ENCODE measurements around the gene PUS7.

DNA sequence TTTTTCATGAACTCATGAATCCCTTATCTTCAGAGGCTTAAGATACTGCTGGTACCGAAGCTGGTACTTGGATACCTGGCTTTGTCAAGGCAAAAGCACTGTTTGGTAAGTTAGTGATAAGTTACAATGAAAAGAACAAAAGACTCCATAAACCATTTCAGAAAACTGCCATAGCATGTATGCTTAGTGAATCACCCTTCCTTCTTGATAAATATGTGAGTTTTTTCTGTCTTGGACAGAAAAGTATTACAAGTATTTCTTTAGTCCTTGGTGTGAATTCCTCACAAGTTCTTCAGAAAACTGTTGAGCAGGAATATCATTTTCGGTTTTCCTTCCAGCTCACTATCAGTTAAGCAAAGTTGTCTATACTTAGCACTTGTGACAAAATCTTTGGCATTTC, 25.6 kb downstream of the PUS7 start:
- TF ChIP-seq TCF7L2 (IDR thresholded peaks at IDR 0.05; ENCODE audit: borderline replicate concordance, extremely low read depth, insufficient read depth, insufficient read length) (no peak), POLR2A (IDR thresholded peaks at IDR 0.05; ENCODE audit: borderline replicate concordance, extremely low read depth, insufficient read depth, insufficient read length) (no peak), POLR2AphosphoS5 (IDR thresholded peaks at IDR 0.05; ENCODE audit: low read depth, low read length) (no peak), CBX3 (IDR thresholded peaks at IDR 0.05; ENCODE audit: low read depth) (no peak), SP1 (IDR thresholded peaks at IDR 0.05; ENCODE audit: low read depth) (no peak), EZH2 (IDR thresholded peaks at IDR 0.05) (no peak), ZNF274 (IDR thresholded peaks at IDR 0.05; ENCODE audit: low read depth, low read length) (no peak), RAD21 (IDR thresholded peaks at IDR 0.05; ENCODE audit: low read depth) (no peak), YY1 (IDR thresholded peaks at IDR 0.05; ENCODE audit: extremely low read depth, insufficient replicate concordance, low read depth, low read length) (no peak), JUND (IDR thresholded peaks at IDR 0.05) (no peak), FOSL1 (IDR thresholded peaks at IDR 0.05; ENCODE audit: low read depth) (no peak)
- TF ChIP-seq, protein P1, sequence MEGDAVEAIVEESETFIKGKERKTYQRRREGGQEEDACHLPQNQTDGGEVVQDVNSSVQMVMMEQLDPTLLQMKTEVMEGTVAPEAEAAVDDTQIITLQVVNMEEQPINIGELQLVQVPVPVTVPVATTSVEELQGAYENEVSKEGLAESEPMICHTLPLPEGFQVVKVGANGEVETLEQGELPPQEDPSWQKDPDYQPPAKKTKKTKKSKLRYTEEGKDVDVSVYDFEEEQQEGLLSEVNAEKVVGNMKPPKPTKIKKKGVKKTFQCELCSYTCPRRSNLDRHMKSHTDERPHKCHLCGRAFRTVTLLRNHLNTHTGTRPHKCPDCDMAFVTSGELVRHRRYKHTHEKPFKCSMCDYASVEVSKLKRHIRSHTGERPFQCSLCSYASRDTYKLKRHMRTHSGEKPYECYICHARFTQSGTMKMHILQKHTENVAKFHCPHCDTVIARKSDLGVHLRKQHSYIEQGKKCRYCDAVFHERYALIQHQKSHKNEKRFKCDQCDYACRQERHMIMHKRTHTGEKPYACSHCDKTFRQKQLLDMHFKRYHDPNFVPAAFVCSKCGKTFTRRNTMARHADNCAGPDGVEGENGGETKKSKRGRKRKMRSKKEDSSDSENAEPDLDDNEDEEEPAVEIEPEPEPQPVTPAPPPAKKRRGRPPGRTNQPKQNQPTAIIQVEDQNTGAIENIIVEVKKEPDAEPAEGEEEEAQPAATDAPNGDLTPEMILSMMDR (IDR thresholded peaks at IDR 0.05 in 2 of 3, conservative IDR thresholded peaks at IDR 0.05 in 1 of 3; ENCODE audit: borderline replicate concordance in 1 of 3, insufficient read depth in 1 of 3, low read depth in 2 of 3, low read length in 2 of 3): no peak
- TF ChIP-seq, protein P2, sequence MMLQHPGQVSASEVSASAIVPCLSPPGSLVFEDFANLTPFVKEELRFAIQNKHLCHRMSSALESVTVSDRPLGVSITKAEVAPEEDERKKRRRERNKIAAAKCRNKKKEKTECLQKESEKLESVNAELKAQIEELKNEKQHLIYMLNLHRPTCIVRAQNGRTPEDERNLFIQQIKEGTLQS (IDR thresholded peaks at IDR 0.05): no peak

Measured in HCT116 (cell line).